ENCODE data around the gene NCLN.
"Not testable (repeated sequence)": the region's sequence is repeated elsewhere in the genome, so short reads cannot be mapped to it uniquely, and the experiment has no call there.

Gene NCLN

GRCh38 chr19:3233831-3234230, 48.1 kb downstream of the NCLN start:
- Mint-ChIP-seq H3K4me3 (no peak overlapping the region), H3K27ac (no peak overlapping the region), H3K36me3 (ENCODE audit: low read depth) (no peaks in the 10 kb centered on the region), H3K27me3 (ENCODE audit: low read depth) (peaks cover 28% of the 10 kb centered on the region), H3K9me3 (peaks cover 2% of the 10 kb centered on the region), H3K4me1 (no peaks in the 10 kb centered on the region)
- TF ChIP-seq CTCF (IDR thresholded peaks at IDR 0.05; ENCODE audit: unreplicated experiment in 3 of 3), result no peak

- no peak for TF ChIP-seq CTCF (IDR thresholded peaks at IDR 0.05; ENCODE audit: unreplicated experiment in 3 of 3)
- Mint-ChIP-seq H3K4me1 (no peaks in the 10 kb centered on the region), H3K27me3 (ENCODE audit: low read depth) (peaks cover 28% of the 10 kb centered on the region), H3K9me3 (peaks cover 2% of the 10 kb centered on the region), H3K27ac (no peak overlapping the region), H3K36me3 (ENCODE audit: low read depth) (no peaks in the 10 kb centered on the region), H3K4me3 (no peak overlapping the region)
Measured at GRCh38 chr19:3234800-3235199, 49.1 kb downstream of the NCLN start.

GRCh38 chr19:3235604-3236003, 49.9 kb downstream of the NCLN start:
- not testable (repeated sequence) for H3K27ac Mint-ChIP-seq; H3K36me3 Mint-ChIP-seq (ENCODE audit: low read depth); H3K4me3 Mint-ChIP-seq; H3K4me1 Mint-ChIP-seq; H3K9me3 Mint-ChIP-seq
- H3K27me3 Mint-ChIP-seq (ENCODE audit: low read depth), result peaks cover 28% of the 10 kb centered on the region

- Mint-ChIP-seq H3K9me3 (peaks cover 2% of the 10 kb centered on the region), H3K4me1 (no peaks in the 10 kb centered on the region), H3K27me3 (ENCODE audit: low read depth) (peaks cover 28% of the 10 kb centered on the region), H3K27ac (no peak overlapping the region), H3K36me3 (ENCODE audit: low read depth) (no peaks in the 10 kb centered on the region), H3K4me3 (no peak overlapping the region)
- TF ChIP-seq CTCF (IDR thresholded peaks at IDR 0.05; ENCODE audit: unreplicated experiment in 3 of 3), result no peak
Measured at GRCh38 chr19:3236272-3236671, 50.5 kb downstream of the NCLN start.

GRCh38 chr19:3238066-3238561, 52.4 kb downstream of the NCLN start:
- TF ChIP-seq CTCF (IDR thresholded peaks at IDR 0.05; ENCODE audit: unreplicated experiment in 3 of 3), result no peak
- Mint-ChIP-seq H3K4me3 (no peak overlapping the region), H3K4me1 (no peaks in the 10 kb centered on the region), H3K27ac (no peak overlapping the region), H3K27me3 (ENCODE audit: low read depth) (peaks cover 21% of the 10 kb centered on the region), H3K9me3 (peaks cover 2% of the 10 kb centered on the region), H3K36me3 (ENCODE audit: low read depth) (no peaks in the 10 kb centered on the region)

GRCh38 chr19:3239367-3239766, 53.6 kb downstream of the NCLN start:
- no peaks in the 10 kb centered on the region for H3K4me1 Mint-ChIP-seq
- H3K36me3 Mint-ChIP-seq (ENCODE audit: low read depth), result no peaks in the 10 kb centered on the region
- no peak overlapping the region for H3K27ac Mint-ChIP-seq
- H3K9me3 Mint-ChIP-seq, result peaks cover 2% of the 10 kb centered on the region
- no peak overlapping the region for H3K4me3 Mint-ChIP-seq
- no peak for TF ChIP-seq CTCF (IDR thresholded peaks at IDR 0.05; ENCODE audit: unreplicated experiment in 3 of 3)
- H3K27me3 Mint-ChIP-seq (ENCODE audit: low read depth), result peaks cover 13% of the 10 kb centered on the region
